HEK293T (cell line): ENCODE measurements around the gene BEST2.

ENCODE experiments used
- ARNT ChIP-seq: fragments of 450-650 bp; IDR thresholded peaks from 2 replicates; pipeline ENCODE4 v1.6.1; 2017; ENCODE audit warnings: mild to moderate bottlenecking
- BHLHE40 ChIP-seq: fragments of 450-650 bp; IDR thresholded peaks from 2 replicates; pipeline ENCODE4 v1.6.1; 2016; ENCODE audit warnings: mild to moderate bottlenecking, moderate library complexity, borderline replicate concordance
- ELF4 ChIP-seq: fragments of 450-650 bp; IDR thresholded peaks from 2 replicates; pipeline ENCODE4 v1.6.1; 2017; ENCODE audit warnings: antibody characterized with exemption
- FOXK2 ChIP-seq: fragments of 450-650 bp; IDR thresholded peaks from 2 replicates; pipeline ENCODE4 v1.6.1; 2016; ENCODE audit warnings: mild to moderate bottlenecking
- L3MBTL2 ChIP-seq: fragments of 450-650 bp; conservative IDR thresholded peaks from 2 replicates; pipeline ENCODE4 v1.6.1; 2016; ENCODE audit warnings: mild to moderate bottlenecking
- NFRKB ChIP-seq: fragments of 450-650 bp; IDR thresholded peaks from 2 replicates; pipeline ENCODE4 v1.6.1; 2016; ENCODE audit warnings: mild to moderate bottlenecking, moderate library complexity
- PKNOX1 ChIP-seq: fragments of 450-650 bp; IDR thresholded peaks from 2 replicates; pipeline ENCODE4 v1.6.1; 2016
- SP1 ChIP-seq: fragments of 450-650 bp; IDR thresholded peaks from 2 replicates; pipeline ENCODE4 v1.6.1; 2017
- SUZ12 ChIP-seq: fragments of 450-650 bp; IDR thresholded peaks from 2 replicates; pipeline ENCODE4 v1.6.1; 2016; ENCODE audit warnings: mild to moderate bottlenecking

GRCh38 chr19:12721656-12722565 lies 29.7 kb upstream of the BEST2 start:
- TF ChIP-seq SUZ12 (no peak), ELF4 (no peak), SP1 (no peak), ARNT (no peak), PKNOX1 (no peak), NFRKB (no peak), BHLHE40 (no peak), FOXK2 (no peak), L3MBTL2 (no peak)
